Testis (tissue), 3 donors: Measurements from ENCODE around the gene IRF1. TPM values are rescaled to one million over a fixed set of nuclear protein-coding genes. Genes with fewer than 3 reads are reported as not detected.
"Not testable (repeated sequence)": the region's sequence is repeated elsewhere in the genome, so short reads cannot be mapped to it uniquely, and the experiment has no call there.

Experiments
- DNase-seq: peaks from one replicate; pipeline ENCODE4 v3.0.0-alpha.2; 2019
- H3K27ac ChIP-seq, 2 donors: fragments of 200-600 bp; sonication (generic); one replicate each; pipeline ENCODE4 v1.5.1; 2019
- H3K27me3 ChIP-seq: fragments of 200-600 bp; sonication (generic); one replicate; pipeline ENCODE4 v1.5.1; 2019
- H3K36me3 ChIP-seq: fragments of 200-600 bp; sonication (generic); one replicate; pipeline ENCODE4 v1.5.1; 2017; ENCODE audit warnings: low read depth; ENCODE audit errors: missing control alignments
- H3K4me1 ChIP-seq: fragments of 200-600 bp; sonication (generic); one replicate; pipeline ENCODE4 v1.5.1; 2019
- H3K4me3 ChIP-seq, 2 donors: fragments of 200-600 bp; sonication (generic); one replicate each; pipeline ENCODE4 v1.5.1; 2017 to 2019
- H3K9me3 ChIP-seq: fragments of 200-600 bp; sonication (generic); one replicate; pipeline ENCODE4 v1.5.1; 2017
- POLR2A ChIP-seq: fragments of 450-650 bp; IDR thresholded peaks from one replicate; pipeline ENCODE4 v1.6.1; 2017; ENCODE audit warnings: antibody characterized with exemption, mild to moderate bottlenecking, moderate library complexity
- WGBS, 2 donors: methylation state at CpG; one replicate each; pipeline ENCODE4 v1.1.5; 2018; 5-methylcytosine and 5-hydroxymethylcytosine counted together
- intact Hi-C: fragments of 100-400 bp; cut with DNase I; formaldehyde crosslinking; loops from one replicate; pipeline ENCODE4 v1.15.1; 2023; ENCODE audit warnings: low total_unique reads
- polyA plus RNA-seq: library from polyadenylated mRNA; stranded (reverse); fragments of 350-450 nt; fragmentation: Illumina TruSeq; extraction: RNeasy Lipid Tissue Mini Kit (QIAGEN cat#74804); gene quantifications from one replicate; pipeline ENCODE4 v1.2.3, GENCODE V29; 2014; ENCODE audit warnings: low read depth, low replicate concordance; ENCODE audit not compliant: insufficient read depth
- total RNA-seq, 2 donors: library from RNA; depleted of rRNA; stranded (reverse); fragments of >200 nt; gene quantifications; one replicate each; pipeline ENCODE4 v1.2.3, GENCODE V29; 2016
- TF ChIP-seq, protein P1 (sequence below), 3 experiments: fragments of 450-650 bp in 2 of 3; fragments of 200-600 bp in 1 of 3; sonication (generic) in 1 of 3; IDR thresholded peaks; one replicate each; pipeline ENCODE4 v1.5.1; 2016 to 2019; ENCODE audit warnings: antibody characterized with exemption in 3 of 3, mild to moderate bottlenecking in 2 of 3, moderate library complexity in 1 of 3

Gene IRF1
- total and polyA plus RNA-seq, 3 donors from 2014 or later = 20.2 to 31.7 (median 22.5) TPM

DNA sequence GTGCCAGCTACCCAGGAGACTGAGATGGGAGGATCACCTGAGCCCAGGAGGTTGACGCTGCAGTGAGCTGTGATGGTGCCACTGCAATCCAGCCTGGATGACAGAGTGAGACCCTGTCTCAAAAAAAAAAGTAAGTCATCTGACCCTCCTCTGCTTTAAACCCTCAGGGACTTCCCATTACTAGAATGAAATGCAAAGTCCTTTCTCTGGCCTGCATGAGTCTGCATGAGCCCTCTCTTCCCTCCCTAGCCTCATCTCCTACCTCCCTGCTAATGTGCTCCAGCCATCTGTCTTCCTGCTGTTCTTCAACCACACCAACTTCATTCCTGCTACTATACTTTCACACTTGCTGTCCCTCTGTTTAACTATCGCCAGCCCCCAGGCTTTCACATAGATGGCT, 37.4 kb upstream of the IRF1 start:
- no peak for DNase-seq
- intact Hi-C loops = no loop called here

DNA sequence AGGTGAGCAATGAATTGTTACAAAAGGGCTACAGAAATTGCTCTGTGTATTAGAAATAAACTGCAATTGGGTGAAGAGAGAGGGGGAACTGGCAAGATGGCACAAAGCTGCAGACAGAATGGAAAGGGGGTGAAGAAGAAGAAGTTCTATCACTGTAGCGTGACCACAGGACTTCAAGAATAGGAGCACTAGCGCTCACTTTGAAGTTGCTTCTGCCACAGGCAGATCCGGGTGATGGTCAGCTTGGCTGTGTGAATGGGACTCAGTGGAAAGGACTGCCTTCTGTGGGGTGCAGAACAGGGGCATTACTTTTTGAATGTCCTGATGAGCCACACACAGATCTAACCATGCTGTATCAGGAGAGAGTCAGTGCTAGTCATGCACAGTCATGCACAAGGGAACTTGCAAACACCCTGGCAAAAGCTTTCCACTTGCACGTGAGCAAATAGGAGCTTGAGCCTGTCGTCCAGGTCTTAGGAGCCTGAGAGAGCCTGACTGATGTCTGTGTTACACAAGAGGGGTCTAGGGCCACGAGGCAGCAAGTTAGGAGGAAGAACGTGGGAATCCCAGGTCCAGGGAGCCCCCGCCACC, 36.5 kb upstream of the IRF1 start:
- Histone ChIP-seq H3K9me3 (no peaks in the 10 kb centered on the region), H3K36me3 (no peaks in the 10 kb centered on the region), H3K4me3 (no peak overlapping the region), H3K27me3 (no peaks in the 10 kb centered on the region), H3K27ac (no peak overlapping the region), H3K4me1 (no peaks in the 10 kb centered on the region)
- intact Hi-C loops = no loop called here
- 71 to 78% methylated on average over 8 of the region's 8 CpGs for WGBS, 2 donors
- DNase-seq = no peak
- TF ChIP-seq, protein P1, sequence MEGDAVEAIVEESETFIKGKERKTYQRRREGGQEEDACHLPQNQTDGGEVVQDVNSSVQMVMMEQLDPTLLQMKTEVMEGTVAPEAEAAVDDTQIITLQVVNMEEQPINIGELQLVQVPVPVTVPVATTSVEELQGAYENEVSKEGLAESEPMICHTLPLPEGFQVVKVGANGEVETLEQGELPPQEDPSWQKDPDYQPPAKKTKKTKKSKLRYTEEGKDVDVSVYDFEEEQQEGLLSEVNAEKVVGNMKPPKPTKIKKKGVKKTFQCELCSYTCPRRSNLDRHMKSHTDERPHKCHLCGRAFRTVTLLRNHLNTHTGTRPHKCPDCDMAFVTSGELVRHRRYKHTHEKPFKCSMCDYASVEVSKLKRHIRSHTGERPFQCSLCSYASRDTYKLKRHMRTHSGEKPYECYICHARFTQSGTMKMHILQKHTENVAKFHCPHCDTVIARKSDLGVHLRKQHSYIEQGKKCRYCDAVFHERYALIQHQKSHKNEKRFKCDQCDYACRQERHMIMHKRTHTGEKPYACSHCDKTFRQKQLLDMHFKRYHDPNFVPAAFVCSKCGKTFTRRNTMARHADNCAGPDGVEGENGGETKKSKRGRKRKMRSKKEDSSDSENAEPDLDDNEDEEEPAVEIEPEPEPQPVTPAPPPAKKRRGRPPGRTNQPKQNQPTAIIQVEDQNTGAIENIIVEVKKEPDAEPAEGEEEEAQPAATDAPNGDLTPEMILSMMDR (IDR thresholded peaks at IDR 0.05) = no peak
- no peak for TF ChIP-seq POLR2A

More for the DNA sequence above, 37.4 kb upstream of the IRF1 start:
- no peaks in the 10 kb centered on the region for H3K9me3 ChIP-seq
- no peaks in the 10 kb centered on the region for H3K27me3 ChIP-seq
- WGBS, 2 donors = 82 to 95% methylated on average over 2 of the region's 2 CpGs
- TF ChIP-seq POLR2A = no peak
- TF ChIP-seq, protein P1 (IDR thresholded peaks at IDR 0.05) = no peak
- no peak overlapping the region for H3K27ac ChIP-seq
- no peaks in the 10 kb centered on the region for H3K36me3 ChIP-seq
- no peak overlapping the region for H3K4me3 ChIP-seq
- H3K4me1 ChIP-seq = no peaks in the 10 kb centered on the region

DNA sequence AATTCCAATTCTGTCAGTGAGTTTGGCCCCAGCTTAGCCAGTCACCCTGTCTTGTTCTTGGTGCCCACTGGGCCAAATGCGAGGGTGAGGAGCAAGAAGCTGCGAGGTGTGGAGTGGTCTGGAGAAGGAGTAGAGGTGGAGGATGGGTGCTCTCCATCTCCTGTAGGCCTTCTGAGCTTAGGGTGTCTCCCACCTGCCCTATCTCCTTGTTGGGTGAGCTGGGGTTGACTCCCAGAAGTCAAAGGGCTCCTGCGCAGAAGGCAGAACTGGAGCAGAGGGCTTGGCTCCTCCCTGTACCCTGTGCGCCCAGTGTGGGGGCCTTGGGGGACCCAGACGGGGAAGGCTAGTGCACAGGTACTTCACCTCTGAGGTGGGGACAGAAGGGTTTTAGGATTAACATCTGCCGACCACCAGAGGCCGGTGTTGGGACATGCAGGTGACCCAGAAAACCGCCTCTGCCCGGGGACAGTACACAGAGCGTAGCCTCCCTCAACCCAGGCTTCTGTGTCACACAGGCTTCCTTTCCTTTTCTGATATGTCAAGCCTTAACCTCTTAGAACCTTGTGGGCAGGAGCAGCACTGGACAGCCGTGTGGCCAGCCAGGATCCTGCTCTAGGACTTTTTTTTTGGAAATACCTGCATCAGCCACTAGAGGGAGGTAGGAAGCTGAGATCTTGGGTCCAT, 35.9 kb upstream of the IRF1 start:
- intact Hi-C loops = no loop called here
- no peak for TF ChIP-seq POLR2A
- TF ChIP-seq, protein P1 (IDR thresholded peaks at IDR 0.05) = peak; percentile 59 to 92 (median 79)
- Histone ChIP-seq H3K27me3 (no peaks in the 10 kb centered on the region), H3K4me1 (no peaks in the 10 kb centered on the region), H3K4me3 (no peak overlapping the region), H3K27ac (no peak overlapping the region), H3K9me3 (no peaks in the 10 kb centered on the region), H3K36me3 (no peaks in the 10 kb centered on the region)
- 46 to 61% methylated on average over 8 to 11 of the region's 11 CpGs for WGBS, 2 donors
- DNase-seq = peak; percentile 42

DNA sequence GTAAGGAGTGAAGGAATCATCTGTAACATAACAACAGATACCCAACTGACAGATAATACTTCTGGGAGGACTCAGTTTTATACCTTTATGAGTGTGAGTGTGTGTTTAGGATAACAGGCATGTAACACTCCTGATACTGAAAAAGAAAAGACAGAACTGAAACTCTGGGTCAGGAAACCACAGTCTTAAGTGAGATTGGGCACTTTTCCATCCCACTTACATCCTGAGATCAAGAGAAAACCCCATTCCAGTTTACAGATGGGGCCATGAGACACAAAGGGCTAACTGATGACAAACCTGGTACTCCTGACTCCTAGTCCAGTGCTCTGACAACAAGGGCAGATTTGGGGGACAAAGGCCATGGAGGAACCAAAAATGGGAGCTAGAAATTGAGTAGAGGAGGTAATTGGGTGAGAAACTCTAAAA, 34.7 kb upstream of the IRF1 start:
- no peaks in the 10 kb centered on the region for H3K27me3 ChIP-seq
- H3K36me3 ChIP-seq = no peaks in the 10 kb centered on the region
- no peaks in the 10 kb centered on the region for H3K4me1 ChIP-seq
- no peak overlapping the region for H3K27ac ChIP-seq
- no peak overlapping the region for H3K4me3 ChIP-seq
- no peaks in the 10 kb centered on the region for H3K9me3 ChIP-seq
- intact Hi-C loops = no loop called here
- DNase-seq = no peak
- TF ChIP-seq, protein P1 (IDR thresholded peaks at IDR 0.05) = no peak
- TF ChIP-seq POLR2A = no peak

DNA sequence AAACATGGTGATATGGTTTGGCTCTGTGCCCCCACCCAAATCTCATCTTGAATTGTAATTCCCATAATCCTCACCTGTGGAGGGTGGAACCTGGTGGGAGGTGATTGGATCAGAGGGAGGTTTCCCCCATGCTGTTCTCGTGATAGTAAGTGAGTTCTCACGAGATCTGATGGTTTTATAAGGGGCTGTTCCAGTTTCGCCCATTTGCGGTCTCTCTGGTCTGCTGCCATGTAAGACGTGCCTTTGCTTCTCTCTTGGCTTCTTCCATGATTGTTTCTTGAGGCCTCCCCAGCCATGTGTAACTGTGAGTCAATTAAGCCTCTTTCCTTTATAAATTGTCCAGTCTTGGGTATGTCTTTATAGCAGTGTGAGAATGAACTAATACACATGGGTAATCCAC, 34.3 kb upstream of the IRF1 start:
- DNase-seq, H3K9me3 ChIP-seq, intact Hi-C loops, H3K4me1 ChIP-seq, H3K4me3 ChIP-seq, H3K27me3 ChIP-seq, H3K27ac ChIP-seq, H3K36me3 ChIP-seq: not testable (repeated sequence)
- 85 to 95% methylated on average over 5 of the region's 5 CpGs for WGBS, 2 donors

DNA sequence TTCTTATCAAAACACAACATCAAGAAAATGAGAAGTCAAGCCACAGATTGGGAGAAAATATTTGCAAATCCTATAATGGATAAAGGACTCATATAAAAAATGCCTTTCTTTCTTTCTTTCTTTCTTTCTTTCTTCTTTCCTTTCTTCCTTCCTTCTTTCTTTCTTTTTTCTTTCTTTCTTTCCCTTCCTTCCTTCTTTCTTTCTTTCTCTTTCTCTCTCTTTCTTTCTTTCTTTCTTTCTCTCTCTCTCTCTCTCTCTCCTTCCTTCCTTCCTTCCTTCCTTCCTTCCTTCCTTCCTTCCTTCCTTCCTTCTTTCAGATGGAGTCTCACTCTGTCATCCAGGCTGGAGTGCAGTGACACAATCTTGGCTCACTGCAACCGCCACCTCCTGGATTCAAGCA, 31.5 kb upstream of the IRF1 start:
- 93 to 96% methylated on average over 1 of the region's 1 CpG for WGBS, 2 donors
- not testable (repeated sequence) for H3K27me3 ChIP-seq

GRCh38 chr5:132513618-132514336, 23.2 kb upstream of the IRF1 start:
- H3K4me1 ChIP-seq, H3K9me3 ChIP-seq, intact Hi-C loops, DNase-seq, H3K27me3 ChIP-seq, H3K27ac ChIP-seq, H3K4me3 ChIP-seq, H3K36me3 ChIP-seq: not testable (repeated sequence)
- WGBS, 2 donors = 86 to 94% methylated on average over 10 to 25 of the region's 25 CpGs

More for the DNA sequence above, 31.5 kb upstream of the IRF1 start:
- H3K4me1 ChIP-seq, H3K4me3 ChIP-seq, H3K27ac ChIP-seq, H3K9me3 ChIP-seq, intact Hi-C loops, DNase-seq, H3K36me3 ChIP-seq: not testable (repeated sequence)
